Measurements from ENCODE around the gene DBNDD1. TPM values are rescaled to one million over a fixed set of nuclear protein-coding genes. Genes with fewer than 3 reads are reported as not detected.

DBNDD1 gene
- total and polyA plus RNA-seq, 2 experiments from 2014 or later = 63.3 to 90.8 TPM

DNA sequence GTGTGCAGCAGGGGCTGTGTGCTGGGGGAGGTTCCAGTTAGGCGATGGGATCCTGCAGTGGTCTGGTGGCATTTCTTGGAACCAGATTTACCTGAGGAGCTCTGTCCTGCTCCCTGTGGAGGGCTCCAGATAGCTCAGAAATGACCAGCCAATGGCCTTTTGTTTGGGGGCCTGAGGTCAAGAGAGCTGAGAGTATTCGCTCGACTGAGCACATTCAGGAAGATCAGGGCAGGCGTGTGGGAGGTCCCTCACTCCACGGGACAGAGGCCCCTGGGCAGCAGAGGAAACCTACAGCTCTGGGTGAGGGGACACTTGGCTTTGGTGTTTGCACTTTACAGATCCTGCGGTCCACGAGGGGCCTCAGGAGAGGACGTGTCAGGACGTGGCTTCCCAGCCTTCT is 52.5 kb downstream of the DBNDD1 start:
- Histone ChIP-seq H3K79me2 (replicated peaks; ENCODE audit: insufficient read depth) (peaks cover 17% of the 10 kb centered on the region), H3K4me2 (no peak overlapping the region), H3F3A (replicated peaks; ENCODE audit: low read depth) (peaks cover 10% of the 10 kb centered on the region; the same call in 1 of the 2 replicates), H2AFZ (no peak overlapping the region), H4K20me1 (replicated peaks; ENCODE audit: insufficient read depth) (peaks cover 3% of the 10 kb centered on the region; the same call in 1 of the 2 replicates), H3K4me3 (no peak overlapping the region), H3K4me1 (ENCODE audit: insufficient read depth) (no peaks in the 10 kb centered on the region), H3K27ac (ENCODE audit: low read depth) (no peak overlapping the region), H3K36me3 (ENCODE audit: insufficient read depth) (no peaks in the 10 kb centered on the region), H3K27me3 (ENCODE audit: insufficient read depth) (no peaks in the 10 kb centered on the region), H3K9me2 (ENCODE audit: insufficient read depth) (no peaks in the 10 kb centered on the region)
- H3K27ac Mint-ChIP-seq = no peak overlapping the region
- DNase-seq (ENCODE audit: low spot score) (no peak), ATAC-seq (no peak)
- H3K9me3 Mint-ChIP-seq = peaks cover 27% of the 10 kb centered on the region
- H3K4me3 Mint-ChIP-seq = no peak overlapping the region
- peaks cover 20% of the 10 kb centered on the region for H3K27me3 Mint-ChIP-seq (ENCODE audit: insufficient read depth, low read depth, poor library complexity)
- peaks cover 31% of the 10 kb centered on the region for H3K36me3 Mint-ChIP-seq (ENCODE audit: low read depth)
- H3K4me1 Mint-ChIP-seq = peaks cover 5% of the 10 kb centered on the region
- TF ChIP-seq EZH2phosphoT487 (IDR thresholded peaks at IDR 0.05; ENCODE audit: unreplicated experiment) = no peak
- TF ChIP-seq ZNF331 (CRISPR knock-in tag; IDR thresholded peaks at IDR 0.05; ENCODE audit: low read depth) = no peak
- no peak for TF ChIP-seq CREB1 (CRISPR knock-in tag; IDR thresholded peaks at IDR 0.05; ENCODE audit: low read depth)
- no peak for TF ChIP-seq JUNB (IDR thresholded peaks at IDR 0.05; ENCODE audit: unreplicated experiment)
- no peak for TF ChIP-seq ZNF114 (CRISPR knock-in tag; IDR thresholded peaks at IDR 0.05)
- TF ChIP-seq STAT1 (IDR thresholded peaks at IDR 0.05; ENCODE audit: unreplicated experiment) = no peak
- TF ChIP-seq, protein P1, sequence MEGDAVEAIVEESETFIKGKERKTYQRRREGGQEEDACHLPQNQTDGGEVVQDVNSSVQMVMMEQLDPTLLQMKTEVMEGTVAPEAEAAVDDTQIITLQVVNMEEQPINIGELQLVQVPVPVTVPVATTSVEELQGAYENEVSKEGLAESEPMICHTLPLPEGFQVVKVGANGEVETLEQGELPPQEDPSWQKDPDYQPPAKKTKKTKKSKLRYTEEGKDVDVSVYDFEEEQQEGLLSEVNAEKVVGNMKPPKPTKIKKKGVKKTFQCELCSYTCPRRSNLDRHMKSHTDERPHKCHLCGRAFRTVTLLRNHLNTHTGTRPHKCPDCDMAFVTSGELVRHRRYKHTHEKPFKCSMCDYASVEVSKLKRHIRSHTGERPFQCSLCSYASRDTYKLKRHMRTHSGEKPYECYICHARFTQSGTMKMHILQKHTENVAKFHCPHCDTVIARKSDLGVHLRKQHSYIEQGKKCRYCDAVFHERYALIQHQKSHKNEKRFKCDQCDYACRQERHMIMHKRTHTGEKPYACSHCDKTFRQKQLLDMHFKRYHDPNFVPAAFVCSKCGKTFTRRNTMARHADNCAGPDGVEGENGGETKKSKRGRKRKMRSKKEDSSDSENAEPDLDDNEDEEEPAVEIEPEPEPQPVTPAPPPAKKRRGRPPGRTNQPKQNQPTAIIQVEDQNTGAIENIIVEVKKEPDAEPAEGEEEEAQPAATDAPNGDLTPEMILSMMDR (conservative IDR thresholded peaks at IDR 0.05; ENCODE audit: low read depth in 2 of 2) = no peak
- TF ChIP-seq, protein P2, sequence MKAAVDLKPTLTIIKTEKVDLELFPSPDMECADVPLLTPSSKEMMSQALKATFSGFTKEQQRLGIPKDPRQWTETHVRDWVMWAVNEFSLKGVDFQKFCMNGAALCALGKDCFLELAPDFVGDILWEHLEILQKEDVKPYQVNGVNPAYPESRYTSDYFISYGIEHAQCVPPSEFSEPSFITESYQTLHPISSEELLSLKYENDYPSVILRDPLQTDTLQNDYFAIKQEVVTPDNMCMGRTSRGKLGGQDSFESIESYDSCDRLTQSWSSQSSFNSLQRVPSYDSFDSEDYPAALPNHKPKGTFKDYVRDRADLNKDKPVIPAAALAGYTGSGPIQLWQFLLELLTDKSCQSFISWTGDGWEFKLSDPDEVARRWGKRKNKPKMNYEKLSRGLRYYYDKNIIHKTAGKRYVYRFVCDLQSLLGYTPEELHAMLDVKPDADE (IDR thresholded peaks at IDR 0.05) = no peak
- TF ChIP-seq NANOG (IDR thresholded peaks at IDR 0.05; ENCODE audit: borderline replicate concordance) = no peak
- TF ChIP-seq, protein P3, sequence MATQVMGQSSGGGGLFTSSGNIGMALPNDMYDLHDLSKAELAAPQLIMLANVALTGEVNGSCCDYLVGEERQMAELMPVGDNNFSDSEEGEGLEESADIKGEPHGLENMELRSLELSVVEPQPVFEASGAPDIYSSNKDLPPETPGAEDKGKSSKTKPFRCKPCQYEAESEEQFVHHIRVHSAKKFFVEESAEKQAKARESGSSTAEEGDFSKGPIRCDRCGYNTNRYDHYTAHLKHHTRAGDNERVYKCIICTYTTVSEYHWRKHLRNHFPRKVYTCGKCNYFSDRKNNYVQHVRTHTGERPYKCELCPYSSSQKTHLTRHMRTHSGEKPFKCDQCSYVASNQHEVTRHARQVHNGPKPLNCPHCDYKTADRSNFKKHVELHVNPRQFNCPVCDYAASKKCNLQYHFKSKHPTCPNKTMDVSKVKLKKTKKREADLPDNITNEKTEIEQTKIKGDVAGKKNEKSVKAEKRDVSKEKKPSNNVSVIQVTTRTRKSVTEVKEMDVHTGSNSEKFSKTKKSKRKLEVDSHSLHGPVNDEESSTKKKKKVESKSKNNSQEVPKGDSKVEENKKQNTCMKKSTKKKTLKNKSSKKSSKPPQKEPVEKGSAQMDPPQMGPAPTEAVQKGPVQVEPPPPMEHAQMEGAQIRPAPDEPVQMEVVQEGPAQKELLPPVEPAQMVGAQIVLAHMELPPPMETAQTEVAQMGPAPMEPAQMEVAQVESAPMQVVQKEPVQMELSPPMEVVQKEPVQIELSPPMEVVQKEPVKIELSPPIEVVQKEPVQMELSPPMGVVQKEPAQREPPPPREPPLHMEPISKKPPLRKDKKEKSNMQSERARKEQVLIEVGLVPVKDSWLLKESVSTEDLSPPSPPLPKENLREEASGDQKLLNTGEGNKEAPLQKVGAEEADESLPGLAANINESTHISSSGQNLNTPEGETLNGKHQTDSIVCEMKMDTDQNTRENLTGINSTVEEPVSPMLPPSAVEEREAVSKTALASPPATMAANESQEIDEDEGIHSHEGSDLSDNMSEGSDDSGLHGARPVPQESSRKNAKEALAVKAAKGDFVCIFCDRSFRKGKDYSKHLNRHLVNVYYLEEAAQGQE (IDR thresholded peaks at IDR 0.05; ENCODE audit: unreplicated experiment) = no peak
